DND-41 (cell line): Measurements from ENCODE around the gene PCDH1.
A peak's percentile ranks its signal among the peaks of the same experiment; 100 is the strongest.

Experiments used
- ATAC-seq: fragments of 200-7000 bp; cut with Tn5 transposase; 3 replicates; pipeline ENCODE4 v1.9.1; 2021; ENCODE audit warnings: low read depth; ENCODE audit not compliant: insufficient read depth
- DNase-seq: peaks from one replicate; pipeline ENCODE4 v3.0.0-alpha.2; 2020
- H2AFZ ChIP-seq: 2 replicates; pipeline ENCODE4 v1.6.0; 2012; ENCODE audit warnings: low read depth, low read length
- H3K27ac ChIP-seq: 2 replicates; pipeline ENCODE4 v1.5.1; 2012; ENCODE audit warnings: low read length, inconsistent platforms
- H3K27me3 ChIP-seq: fragments of 200-600 bp; sonication (generic); 2 replicates; pipeline ENCODE4 v1.6.0; 2012; ENCODE audit warnings: low read length, mild to moderate bottlenecking, inconsistent platforms; ENCODE audit not compliant: insufficient read depth, poor library complexity
- H3K36me3 ChIP-seq: 2 replicates; pipeline ENCODE4 v1.5.1; 2012; ENCODE audit warnings: low read length, inconsistent platforms; ENCODE audit not compliant: insufficient read depth
- H3K4me1 ChIP-seq: 2 replicates; pipeline ENCODE4 v1.5.1; 2012; ENCODE audit warnings: mild to moderate bottlenecking, low read length; ENCODE audit not compliant: insufficient read depth
- H3K4me2 ChIP-seq: 2 replicates; pipeline ENCODE4 v1.6.0; 2012; ENCODE audit warnings: mild to moderate bottlenecking, moderate library complexity, low read length, inconsistent platforms; ENCODE audit not compliant: insufficient read depth
- H3K4me3 ChIP-seq, 2 experiments: fragments of 200-600 bp in 1 of 2; shearing (Covaris generic) in 1 of 2; 2 replicates each; pipeline ENCODE4 v1.5.1; 2012 to 2016; ENCODE audit warnings: inconsistent platforms in 2 of 2, low read length in 2 of 2, mild to moderate bottlenecking in 2 of 2, low read depth in 1 of 2, moderate library complexity in 1 of 2
- H3K79me2 ChIP-seq: 2 replicates; pipeline ENCODE4 v1.6.0; 2012; ENCODE audit warnings: low read length, inconsistent platforms; ENCODE audit not compliant: insufficient read depth
- H3K9ac ChIP-seq: 2 replicates; pipeline ENCODE4 v1.6.0; 2012; ENCODE audit warnings: low read depth, mild to moderate bottlenecking, inconsistent platforms, low read length, moderate library complexity
- H3K9me3 ChIP-seq: 2 replicates; pipeline ENCODE4 v1.5.1; 2012; ENCODE audit warnings: low read length, moderate library complexity, mild to moderate bottlenecking, inconsistent platforms; ENCODE audit not compliant: insufficient read depth, severe bottlenecking
- H4K20me1 ChIP-seq: 2 replicates; pipeline ENCODE4 v1.6.0; 2012; ENCODE audit warnings: low read length; ENCODE audit not compliant: insufficient read depth
- CTCF ChIP-seq: IDR thresholded peaks from 2 replicates; pipeline ENCODE4 v1.5.1; 2012; ENCODE audit warnings: borderline replicate concordance, low read length, moderate library complexity, mild to moderate bottlenecking; ENCODE audit not compliant: poor library complexity, severe bottlenecking; ENCODE audit errors: extremely low read depth
- EZH2 ChIP-seq: IDR thresholded peaks from 3 replicates; pipeline ENCODE4 v1.6.1; 2012; ENCODE audit warnings: borderline replicate concordance, low read depth, mild to moderate bottlenecking, moderate library complexity, low read length, inconsistent platforms; ENCODE audit not compliant: severe bottlenecking

The PCDH1 gene

GRCh38 chr5:141848744-141849414 is 29.3 kb downstream of the PCDH1 start:
- Histone ChIP-seq H3K27ac (peak overlapping the region; percentile 93), H3K9me3 (no peaks in the 10 kb centered on the region), H3K79me2 (no peaks in the 10 kb centered on the region), H3K27me3 (no peaks in the 10 kb centered on the region), H3K4me2 (peak overlapping the region; percentile 92), H2AFZ (peak overlapping the region; percentile 96), H3K9ac (peak overlapping the region; percentile 86), H3K36me3 (no peaks in the 10 kb centered on the region; the same call in 1 of the 2 replicates), H3K4me1 (peaks cover 18% of the 10 kb centered on the region), H3K4me3 (peak overlapping the region; percentile 38 to 68), H4K20me1 (no peaks in the 10 kb centered on the region)
- no peak for TF ChIP-seq CTCF
- TF ChIP-seq EZH2 = no peak
- no peak for ATAC-seq
- DNase-seq = no peak

- H4K20me1 ChIP-seq = no peaks in the 10 kb centered on the region
- no peak overlapping the region for H3K4me2 ChIP-seq
- DNase-seq = peak; percentile 35
- TF ChIP-seq CTCF (no peak), EZH2 (no peak)
- H3K79me2 ChIP-seq = no peaks in the 10 kb centered on the region
- no peak overlapping the region for H3K4me3 ChIP-seq
- no peak for ATAC-seq
- no peak overlapping the region for H3K9ac ChIP-seq
- H3K27me3 ChIP-seq = peaks cover 3% of the 10 kb centered on the region
- H3K9me3 ChIP-seq = no peaks in the 10 kb centered on the region
- no peak overlapping the region for H3K27ac ChIP-seq
- H3K4me1 ChIP-seq = peaks cover 18% of the 10 kb centered on the region
- H3K36me3 ChIP-seq = no peaks in the 10 kb centered on the region; the same call in 1 of the 2 replicates
- no peak overlapping the region for H2AFZ ChIP-seq
Observed at GRCh38 chr5:141846031-141846430, 32.2 kb downstream of the PCDH1 start.

- no peak for ATAC-seq
- peaks cover 15% of the 10 kb centered on the region for H3K4me1 ChIP-seq
- no peak overlapping the region for H3K27ac ChIP-seq
- no peak overlapping the region for H3K4me3 ChIP-seq
- no peak overlapping the region for H2AFZ ChIP-seq
- H3K4me2 ChIP-seq = no peak overlapping the region
- H3K79me2 ChIP-seq = no peaks in the 10 kb centered on the region
- H3K9ac ChIP-seq = no peak overlapping the region
- DNase-seq = peak; percentile 49
- no peaks in the 10 kb centered on the region for H3K9me3 ChIP-seq
- no peaks in the 10 kb centered on the region; the same call in 1 of the 2 replicates for H3K36me3 ChIP-seq
- H3K27me3 ChIP-seq = peaks cover 3% of the 10 kb centered on the region
- TF ChIP-seq EZH2 (no peak), CTCF (peak; percentile 46)
- no peaks in the 10 kb centered on the region for H4K20me1 ChIP-seq
Observed at GRCh38 chr5:141845371-141845851, 32.8 kb downstream of the PCDH1 start.
